ENCODE results near the gene MRPS18A. TPM values are rescaled to one million over a fixed set of nuclear protein-coding genes. Genes with fewer than 3 reads are reported as not detected.
A peak's percentile ranks its signal among the peaks of the same experiment; 100 is the strongest.

The MRPS18A gene
- total and polyA plus RNA-seq, 2 experiments from 2014 or later, result 46.1 to 71.1 TPM

- Histone ChIP-seq H3K79me2 (no peaks in the 10 kb centered on the region), H3K9me2 (replicated peaks; ENCODE audit: insufficient read depth) (no peaks in the 10 kb centered on the region), H4K20me1 (ENCODE audit: insufficient read depth, poor library complexity, severe bottlenecking) (no peaks in the 10 kb centered on the region), H3K9me3 (ENCODE audit: low read depth) (no peaks in the 10 kb centered on the region), H3K4me3 (no peak overlapping the region), H3K27me3 (no peaks in the 10 kb centered on the region), H3K27ac (peak overlapping the region; percentile 60), H3K36me3 (replicated peaks; ENCODE audit: insufficient read depth, low read depth) (no peaks in the 10 kb centered on the region), H3K4me2 (no peak overlapping the region), H3K4me1 (ENCODE audit: insufficient read depth) (peaks cover 26% of the 10 kb centered on the region), H2AFZ (no peak overlapping the region)
- no peak for TF ChIP-seq CTCF (IDR thresholded peaks at IDR 0.05; ENCODE audit: poor library complexity)
- no peak for TF ChIP-seq EZH2 (IDR thresholded peaks at IDR 0.05; ENCODE audit: borderline replicate concordance)
- no peak for TF ChIP-seq EZH2phosphoT487 (IDR thresholded peaks at IDR 0.05; ENCODE audit: low read depth, severe bottlenecking, unreplicated experiment)
- WGBS (ENCODE audit: low lambda C conversion rate, missing lambda C conversion rate), result 79% methylated on average over 6 of the region's 6 CpGs
- DNase-seq (ENCODE audit: low spot score), result peak; percentile 40
Observed at GRCh38 chr6:43669922-43670622, 17.5 kb downstream of the MRPS18A start.

GRCh38 chr6:43669050-43669921 is 18.3 kb downstream of the MRPS18A start:
- Histone ChIP-seq H3K27ac (peak overlapping the region; percentile 60), H3K4me3 (no peak overlapping the region), H3K9me2 (replicated peaks; ENCODE audit: insufficient read depth) (no peaks in the 10 kb centered on the region), H4K20me1 (ENCODE audit: insufficient read depth, poor library complexity, severe bottlenecking) (no peaks in the 10 kb centered on the region), H3K27me3 (no peaks in the 10 kb centered on the region), H3K36me3 (replicated peaks; ENCODE audit: insufficient read depth, low read depth) (no peaks in the 10 kb centered on the region), H3K79me2 (no peaks in the 10 kb centered on the region), H3K4me1 (ENCODE audit: insufficient read depth) (peaks cover 26% of the 10 kb centered on the region), H2AFZ (no peak overlapping the region), H3K9me3 (ENCODE audit: low read depth) (no peaks in the 10 kb centered on the region), H3K4me2 (no peak overlapping the region)
- 72% methylated on average over 15 of the region's 15 CpGs for WGBS (ENCODE audit: low lambda C conversion rate, missing lambda C conversion rate)
- peak; percentile 51 for DNase-seq (ENCODE audit: low spot score)
- TF ChIP-seq EZH2phosphoT487 (IDR thresholded peaks at IDR 0.05; ENCODE audit: low read depth, severe bottlenecking, unreplicated experiment) (no peak), EZH2 (IDR thresholded peaks at IDR 0.05; ENCODE audit: borderline replicate concordance) (no peak), CTCF (IDR thresholded peaks at IDR 0.05; ENCODE audit: poor library complexity) (no peak)

GRCh38 chr6:43668151-43669028 is 19.2 kb downstream of the MRPS18A start:
- Histone ChIP-seq H3K9me3 (ENCODE audit: low read depth) (no peaks in the 10 kb centered on the region), H3K4me1 (ENCODE audit: insufficient read depth) (peaks cover 26% of the 10 kb centered on the region), H2AFZ (no peak overlapping the region), H3K27me3 (no peaks in the 10 kb centered on the region), H4K20me1 (ENCODE audit: insufficient read depth, poor library complexity, severe bottlenecking) (no peaks in the 10 kb centered on the region), H3K4me2 (peak overlapping the region; percentile 75), H3K27ac (peak overlapping the region; percentile 53), H3K36me3 (replicated peaks; ENCODE audit: insufficient read depth, low read depth) (no peaks in the 10 kb centered on the region), H3K79me2 (no peaks in the 10 kb centered on the region), H3K4me3 (no peak overlapping the region), H3K9me2 (replicated peaks; ENCODE audit: insufficient read depth) (no peaks in the 10 kb centered on the region)
- TF ChIP-seq CTCF (IDR thresholded peaks at IDR 0.05; ENCODE audit: poor library complexity), result peak; percentile 50
- no peak for TF ChIP-seq EZH2 (IDR thresholded peaks at IDR 0.05; ENCODE audit: borderline replicate concordance)
- peak; percentile 82 for DNase-seq (ENCODE audit: low spot score)
- 14% methylated on average over 16 of the region's 17 CpGs for WGBS (ENCODE audit: low lambda C conversion rate, missing lambda C conversion rate)
